ENCODE results near the gene MPI. TPM values are rescaled to one million over a fixed set of nuclear protein-coding genes. Genes with fewer than 3 reads are reported as not detected.
"Not testable (repeated sequence)": the region's sequence is repeated elsewhere in the genome, so short reads cannot be mapped to it uniquely, and the experiment has no call there.

MPI gene
- total RNA-seq, 4 donors from 2014 or later = 17.1 to 59.2 (median 41.4) TPM

- Histone ChIP-seq H3K27ac (no peak overlapping the region), H3K4me3 (no peak overlapping the region), H3K4me1 (no peaks in the 10 kb centered on the region), H3K27me3 (no peaks in the 10 kb centered on the region), H3K36me3 (peaks cover 94% of the 10 kb centered on the region), H3K9me3 (no peaks in the 10 kb centered on the region)
- 84% methylated on average over 3 of the region's 3 CpGs for WGBS
- DNase-seq (ENCODE audit: low spot score in 2 of 2) = no peak
- TF ChIP-seq POLR2AphosphoS5 (IDR thresholded peaks at IDR 0.05) = no peak
- TF ChIP-seq POLR2A (IDR thresholded peaks at IDR 0.05) = no peak
- TF ChIP-seq EP300 (IDR thresholded peaks at IDR 0.05) = no peak
- TF ChIP-seq CTCF (IDR thresholded peaks at IDR 0.05) = no peak
Measured at GRCh38 chr15:74924525-74924924, 34.7 kb downstream of the MPI start.

- H3K36me3 ChIP-seq = peaks cover 68% of the 10 kb centered on the region
- H3K27ac ChIP-seq = no peak overlapping the region
- TF ChIP-seq CTCF (IDR thresholded peaks at IDR 0.05) (no peak), POLR2AphosphoS5 (IDR thresholded peaks at IDR 0.05) (no peak), EP300 (IDR thresholded peaks at IDR 0.05) (no peak)
- no peak overlapping the region for H3K4me3 ChIP-seq
- no peaks in the 10 kb centered on the region for H3K4me1 ChIP-seq
- no peaks in the 10 kb centered on the region for H3K9me3 ChIP-seq
- WGBS = 97% methylated on average over 5 of the region's 5 CpGs
- H3K27me3 ChIP-seq = no peaks in the 10 kb centered on the region
- DNase-seq (ENCODE audit: low spot score in 2 of 2) = no peak
Measured at GRCh38 chr15:74928771-74929198, 38.9 kb downstream of the MPI start.

GRCh38 chr15:74933573-74933972 lies 43.7 kb downstream of the MPI start:
- Histone ChIP-seq H3K4me3 (no peak overlapping the region), H3K36me3 (peaks cover 26% of the 10 kb centered on the region), H3K27me3 (no peaks in the 10 kb centered on the region), H3K4me1 (peaks cover 15% of the 10 kb centered on the region), H3K27ac (no peak overlapping the region), H3K9me3 (no peaks in the 10 kb centered on the region)
- no peak for TF ChIP-seq CTCF (IDR thresholded peaks at IDR 0.05)
- no peak for TF ChIP-seq EP300 (IDR thresholded peaks at IDR 0.05)
- no peak for TF ChIP-seq POLR2AphosphoS5 (IDR thresholded peaks at IDR 0.05)
- no peak for TF ChIP-seq POLR2A (IDR thresholded peaks at IDR 0.05)
- no peak for DNase-seq (ENCODE audit: low spot score in 2 of 2)
- 71% methylated on average over 2 of the region's 2 CpGs for WGBS

GRCh38 chr15:74935193-74935592 lies 45.4 kb downstream of the MPI start:
- 94% methylated on average over 3 of the region's 3 CpGs for WGBS
- peaks cover 10% of the 10 kb centered on the region for H3K36me3 ChIP-seq
- not testable (repeated sequence) for H3K27ac ChIP-seq; DNase-seq (ENCODE audit: low spot score in 2 of 2); H3K4me3 ChIP-seq; H3K27me3 ChIP-seq; H3K9me3 ChIP-seq
- peaks cover 15% of the 10 kb centered on the region for H3K4me1 ChIP-seq

- Histone ChIP-seq H3K27me3 (no peaks in the 10 kb centered on the region), H3K9me3 (no peaks in the 10 kb centered on the region), H3K4me3 (peak overlapping the region; percentile 91), H3K27ac (peak overlapping the region; percentile 93), H3K36me3 (no peaks in the 10 kb centered on the region), H3K4me1 (peaks cover 15% of the 10 kb centered on the region)
- WGBS = 0% methylated on average over 11 of the region's 18 CpGs
- no peak for DNase-seq (ENCODE audit: low spot score in 2 of 2)
- no peak for TF ChIP-seq EP300 (IDR thresholded peaks at IDR 0.05)
- TF ChIP-seq CTCF (IDR thresholded peaks at IDR 0.05) = no peak
- TF ChIP-seq POLR2AphosphoS5 (IDR thresholded peaks at IDR 0.05) = no peak
- TF ChIP-seq POLR2A (IDR thresholded peaks at IDR 0.05) = no peak
Measured at GRCh38 chr15:74937272-74937589, 47.4 kb downstream of the MPI start.

Measured in suprapubic skin (tissue), 4 donors.